ENCODE results near the gene RIPPLY3. TPM values are rescaled to one million over a fixed set of nuclear protein-coding genes. Genes with fewer than 3 reads are reported as not detected.

Gene RIPPLY3
- total RNA-seq, 2 experiments from 2014 or later: not detected

- H3K36me3 ChIP-seq (ENCODE audit: insufficient read depth, low read length): peaks cover 8% of the 10 kb centered on the region; the same call in 1 of the 2 replicates
- intact Hi-C loops (cut with micrococcal nuclease; ENCODE audit: unreplicated experiment): no loop called here
- no peaks in the 10 kb centered on the region for H4K20me1 ChIP-seq (ENCODE audit: insufficient read depth, low read length)
- no peak overlapping the region for H3K4me3 ChIP-seq (ENCODE audit: low read depth, low read length, poor library complexity, severe bottlenecking)
- TF ChIP-seq CTCF (conservative IDR thresholded peaks at IDR 0.05; ENCODE audit: low read length) (no peak), EZH2phosphoT487 (IDR thresholded peaks at IDR 0.05; ENCODE audit: borderline replicate concordance, low read depth, low read length) (no peak)
- DNase-seq (ENCODE audit: low spot score): no peak
- H3K4me2 ChIP-seq (ENCODE audit: low read length): no peak overlapping the region
- no TSS peak for BruUV-seq (replicated peaks)
- POLR2A ChIA-PET: no interaction called here
- no peaks in the 10 kb centered on the region for H3K79me2 ChIP-seq (ENCODE audit: insufficient read depth, low read depth, low read length)
- peaks cover 36% of the 10 kb centered on the region for H3K4me1 ChIP-seq (ENCODE audit: insufficient read depth, low read length, poor library complexity, severe bottlenecking)
- CTCF ChIA-PET (ENCODE audit: unreplicated experiment): no interaction called here
- no peaks in the 10 kb centered on the region for H3K9me2 ChIP-seq (ENCODE audit: insufficient read depth, low read length)
- no peaks in the 10 kb centered on the region for H3K9me3 ChIP-seq (ENCODE audit: low read length)
- no peak overlapping the region for H2AFZ ChIP-seq (ENCODE audit: low read length)
- no peak overlapping the region for H3K27ac ChIP-seq (ENCODE audit: low read depth, low read length, poor library complexity, severe bottlenecking)
Observed at GRCh38 chr21:37065561-37066177, 59.2 kb downstream of the RIPPLY3 start.

Small RNA genes lying within 50 kb of the gene (small RNA-seq; reads per million reads assigned to genes)
- gene RF00019: not detected
- not detected for gene RNU6-696P

Other genes starting within 250 kb of the RIPPLY3 start
- gene HLCS, start 40.0 kb upstream of the RIPPLY3 start, total RNA-seq (2014; rRNA removed; shearing (Covaris generic)): 12.0 and 13.7 TPM in 2 replicates
- 20.9 and 24.2 TPM in 2 replicates for gene HLCS, start 40.0 kb upstream of the RIPPLY3 start, total RNA-seq (2022)
- 3.7 and 7.4 TPM in 2 replicates for gene PIGP, start 66.4 kb downstream of the RIPPLY3 start, total RNA-seq (2014; rRNA removed; shearing (Covaris generic))
- gene PIGP, start 66.4 kb downstream of the RIPPLY3 start, total RNA-seq (2022): 35.4 and 38.8 TPM in 2 replicates
- 73.5 and 92.1 TPM in 2 replicates for gene TTC3, start 66.6 kb downstream of the RIPPLY3 start, total RNA-seq (2014; rRNA removed; shearing (Covaris generic))
- 86.4 and 90.0 TPM in 2 replicates for gene TTC3, start 66.6 kb downstream of the RIPPLY3 start, total RNA-seq (2022)